B cell (primary cell): ENCODE results near the gene MTHFSD. TPM values are rescaled to one million over a fixed set of nuclear protein-coding genes. Genes with fewer than 3 reads are reported as not detected.

ENCODE experiments used
- ATAC-seq: fragments of 200-7000 bp; cut with Tn5 transposase; one replicate; pipeline ENCODE4 v1.10.0; 2021; ENCODE audit warnings: low read depth, mild to moderate bottlenecking, moderate number of reproducible peaks, moderate library complexity
- CTCF ChIA-PET: fragments of 350-600 bp; sonication (Branson Sonifier 250); formaldehyde crosslinking; loops from one replicate; lab custom pipeline; 2021; ENCODE audit warnings: antibody characterized with exemption, inconsistent platforms; lab: Charles Lee
- POLR2A ChIA-PET: fragments of 350-600 bp; sonication (Branson Sonifier 250); formaldehyde crosslinking; loops from one replicate; lab custom pipeline; 2021; ENCODE audit warnings: antibody characterized with exemption; lab: Charles Lee
- DNase-seq: peaks from one replicate; pipeline ENCODE4 v3.0.0; 2013
- H2AFZ ChIP-seq: 2 replicates; pipeline ENCODE4 v1.6.1; 2012; ENCODE audit warnings: mild to moderate bottlenecking, low read depth, low read length; ENCODE audit not compliant: insufficient read depth, poor library complexity, severe bottlenecking
- H3K27ac ChIP-seq, 2 donors: 1 replicate in 1 of 2; 2 replicates in 1 of 2; pipeline ENCODE4 v1.5.1; 2012 to 2013; ENCODE audit warnings: low read length in 2 of 2, mild to moderate bottlenecking in 2 of 2, moderate library complexity in 1 of 2
- H3K27me3 ChIP-seq, 4 experiments: fragments of 200-600 bp in 1 of 4; sonication (generic) in 1 of 4; replicated peaks in 1 of 4; 1 replicate in 2 of 4; 2 replicates in 2 of 4; pipeline versions ENCODE4 v1.6.1 to v1.7.0; 2013 to 2016; ENCODE audit warnings: low read length in 3 of 4, mild to moderate bottlenecking in 2 of 4, mixed read lengths in 1 of 4, moderate library complexity in 1 of 4; ENCODE audit not compliant: insufficient read depth in 4 of 4, control insufficient read depth in 3 of 4; ENCODE audit errors: control extremely low read depth in 1 of 4
- H3K36me3 ChIP-seq, 2 experiments: replicated peaks in 1 of 2; 1 replicate in 1 of 2; 2 replicates in 1 of 2; pipeline versions ENCODE4 v1.6.1 to v1.7.1; 2013; ENCODE audit warnings: low read length in 1 of 2; ENCODE audit not compliant: insufficient read depth in 2 of 2, control insufficient read depth in 1 of 2; ENCODE audit errors: control extremely low read depth in 1 of 2, extremely low read depth in 1 of 2
- H3K4me1 ChIP-seq, 2 donors: fragments of 200-600 bp in 1 of 2; sonication (generic) in 1 of 2; 1 replicate in 1 of 2; 2 replicates in 1 of 2; pipeline versions ENCODE4 v1.5.1 to v1.6.1; 2013 to 2017; ENCODE audit warnings: low read length in 2 of 2; ENCODE audit not compliant: control insufficient read depth in 2 of 2, insufficient read depth in 2 of 2
- H3K4me2 ChIP-seq: replicated peaks from 2 replicates; pipeline ENCODE3; 2012; ENCODE audit warnings: mild to moderate bottlenecking, low read depth, low read length; ENCODE audit not compliant: poor library complexity, severe bottlenecking
- H3K4me3 ChIP-seq, 5 experiments: fragments of 200-600 bp in 1 of 5; sonication (generic) in 1 of 5; 1 replicate in 3 of 5; 2 replicates in 2 of 5; pipeline versions ENCODE4 v1.5.1 to v1.7.0; 2011 to 2016; ENCODE audit warnings: low read length in 4 of 5, mild to moderate bottlenecking in 4 of 5, low read depth in 2 of 5, control low read depth in 1 of 5, moderate library complexity in 1 of 5; ENCODE audit not compliant: insufficient read depth in 1 of 5; ENCODE audit errors: control extremely low read depth in 1 of 5, extremely low read depth in 1 of 5
- H3K79me2 ChIP-seq: fragments of 200-600 bp; sonication (generic); one replicate; pipeline ENCODE4 v1.6.0; 2016; ENCODE audit warnings: low read length; ENCODE audit not compliant: control insufficient read depth, insufficient read depth
- H3K9ac ChIP-seq: fragments of 200-600 bp; sonication (generic); 2 replicates; pipeline ENCODE4 v1.6.1; 2017; ENCODE audit warnings: mild to moderate bottlenecking, low read length, moderate library complexity
- H3K9me3 ChIP-seq, 3 donors: one replicate each; pipeline versions ENCODE4 v1.6.1 to v1.7.1; 2013; ENCODE audit warnings: low read length in 2 of 3; ENCODE audit not compliant: control insufficient read depth in 2 of 3, insufficient read depth in 1 of 3; ENCODE audit errors: control extremely low read depth in 1 of 3
- H4K20me1 ChIP-seq: 2 replicates; pipeline ENCODE4 v1.6.0; 2012; ENCODE audit warnings: mild to moderate bottlenecking, low read length; ENCODE audit not compliant: insufficient read depth, control insufficient read depth, poor library complexity, severe bottlenecking
- H3K27ac Mint-ChIP-seq: one replicate; pipeline ENCODE4 v1.8.0; 2021; ENCODE audit warnings: mixed read lengths
- H3K27me3 Mint-ChIP-seq: one replicate; pipeline ENCODE4 v1.8.0; 2021; ENCODE audit warnings: mixed read lengths
- H3K4me1 Mint-ChIP-seq: one replicate; pipeline ENCODE4 v1.8.0; 2021; ENCODE audit warnings: mixed read lengths
- H3K4me3 Mint-ChIP-seq: one replicate; pipeline ENCODE4 v1.8.0; 2021; ENCODE audit warnings: mixed read lengths
- H3K9me3 Mint-ChIP-seq: one replicate; pipeline ENCODE4 v1.8.0; 2022; ENCODE audit warnings: mixed read lengths; ENCODE audit not compliant: insufficient read depth
- EZH2 ChIP-seq: IDR thresholded peaks from 2 replicates; pipeline ENCODE4 v1.6.1; 2012; ENCODE audit warnings: borderline replicate concordance, low read depth, mild to moderate bottlenecking, moderate library complexity, low read length; ENCODE audit not compliant: insufficient read depth, poor library complexity, severe bottlenecking
- WGBS: methylation state at CpG from one replicate; pipeline ENCODE4 v1.1.5; 2013; ENCODE audit warnings: missing lambda C conversion rate; ENCODE audit not compliant: insufficient coverage; 5-methylcytosine and 5-hydroxymethylcytosine counted together
- intact Hi-C: fragments of 100-400 bp; cut with micrococcal nuclease; formaldehyde crosslinking; loops from one replicate; pipeline ENCODE4 v1.10.0; 2022
- polyA plus RNA-seq: library from polyadenylated mRNA; depleted of rRNA; stranded (reverse); fragments of >200 nt; gene quantifications from 2 replicates; pipeline ENCODE4 v1.2.3, GENCODE V29; 2012
- total RNA-seq, 2 donors: library from RNA; stranded (reverse); fragments of 120-200 nt in 1 of 2; gene quantifications; 1 replicate in 1 of 2; 2 replicates in 1 of 2; pipeline versions ENCODE4 v1.2.3 to v1.2.4, GENCODE V29; 2013 to 2022
- TF ChIP-seq, protein P1 (sequence below): fragments of 200-600 bp; IDR thresholded peaks from one replicate; pipeline ENCODE4 v1.8.0; 2022; ENCODE audit warnings: antibody characterized with exemption, mild to moderate bottlenecking

MTHFSD gene
- total and polyA plus RNA-seq, 2 donors (not counting 1 experiment from before 2014, with no cell fraction given) = 21.5 to 42.0 TPM

DNA sequence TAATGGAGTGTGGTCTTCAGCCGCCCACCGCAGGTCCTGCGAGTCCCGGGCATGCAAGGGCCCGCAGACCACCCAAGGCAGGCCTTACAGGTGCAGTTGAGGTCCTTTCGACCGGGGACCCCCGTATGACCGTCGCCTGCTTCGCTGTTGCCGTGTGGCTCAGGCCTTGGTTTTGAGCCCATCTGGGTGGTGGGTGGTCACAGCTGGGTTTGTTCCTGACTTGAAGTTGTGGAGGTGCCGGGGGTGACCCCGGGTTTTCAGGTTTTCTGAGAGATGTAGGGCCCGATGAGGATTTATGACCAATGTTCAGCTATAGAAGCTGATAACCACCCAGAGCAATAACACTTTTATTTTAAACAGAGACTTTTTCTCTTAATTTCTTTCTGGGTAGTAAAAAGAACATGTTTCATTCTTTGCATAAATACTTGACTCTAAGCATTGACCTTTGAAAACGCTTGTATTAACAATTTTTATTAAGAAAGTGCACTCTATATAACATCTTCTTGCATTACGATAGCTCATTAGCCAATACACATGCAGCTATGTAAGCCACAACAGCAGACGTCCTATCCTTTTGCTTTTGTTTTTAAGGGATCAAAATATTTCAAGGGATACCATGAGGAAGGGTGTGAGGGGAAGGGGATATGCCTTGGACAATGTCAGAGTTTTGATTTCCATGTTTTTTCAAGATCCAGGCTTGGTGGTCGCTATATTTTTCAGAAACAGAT is 25.2 kb upstream of the MTHFSD start:
- H3K27me3 ChIP-seq = peaks cover 0 to 64% (median 25%) of the 10 kb centered on the region in 4 experiments
- H3K4me1 ChIP-seq = peaks cover 14% of the 10 kb centered on the region in 2 donors
- TF ChIP-seq EZH2 = no peak
- TF ChIP-seq, protein P1, sequence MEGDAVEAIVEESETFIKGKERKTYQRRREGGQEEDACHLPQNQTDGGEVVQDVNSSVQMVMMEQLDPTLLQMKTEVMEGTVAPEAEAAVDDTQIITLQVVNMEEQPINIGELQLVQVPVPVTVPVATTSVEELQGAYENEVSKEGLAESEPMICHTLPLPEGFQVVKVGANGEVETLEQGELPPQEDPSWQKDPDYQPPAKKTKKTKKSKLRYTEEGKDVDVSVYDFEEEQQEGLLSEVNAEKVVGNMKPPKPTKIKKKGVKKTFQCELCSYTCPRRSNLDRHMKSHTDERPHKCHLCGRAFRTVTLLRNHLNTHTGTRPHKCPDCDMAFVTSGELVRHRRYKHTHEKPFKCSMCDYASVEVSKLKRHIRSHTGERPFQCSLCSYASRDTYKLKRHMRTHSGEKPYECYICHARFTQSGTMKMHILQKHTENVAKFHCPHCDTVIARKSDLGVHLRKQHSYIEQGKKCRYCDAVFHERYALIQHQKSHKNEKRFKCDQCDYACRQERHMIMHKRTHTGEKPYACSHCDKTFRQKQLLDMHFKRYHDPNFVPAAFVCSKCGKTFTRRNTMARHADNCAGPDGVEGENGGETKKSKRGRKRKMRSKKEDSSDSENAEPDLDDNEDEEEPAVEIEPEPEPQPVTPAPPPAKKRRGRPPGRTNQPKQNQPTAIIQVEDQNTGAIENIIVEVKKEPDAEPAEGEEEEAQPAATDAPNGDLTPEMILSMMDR = no peak
- Mint-ChIP-seq H3K27ac (no peak overlapping the region), H3K9me3 (no peaks in the 10 kb centered on the region), H3K4me3 (no peak overlapping the region), H3K27me3 (peaks cover 65% of the 10 kb centered on the region), H3K4me1 (peaks cover 20% of the 10 kb centered on the region)
- H3K79me2 ChIP-seq = no peaks in the 10 kb centered on the region
- H3K27ac ChIP-seq = no peak overlapping the region
- DNase-seq = no peak
- POLR2A ChIA-PET = no interaction called here
- no peaks in the 10 kb centered on the region for H3K36me3 ChIP-seq
- 91% methylated on average over 12 of the region's 19 CpGs for WGBS
- H3K9me3 ChIP-seq = peaks cover 0 to 4% (median 0%) of the 10 kb centered on the region in 3 donors
- CTCF ChIA-PET = no interaction called here
- H3K4me3 ChIP-seq = no peak overlapping the region
- ATAC-seq = no peak
- no peak overlapping the region for H2AFZ ChIP-seq
- no peaks in the 10 kb centered on the region for H4K20me1 ChIP-seq
- H3K4me2 ChIP-seq = no peak overlapping the region
- intact Hi-C loops = no loop called here
- no peak overlapping the region for H3K9ac ChIP-seq

DNA sequence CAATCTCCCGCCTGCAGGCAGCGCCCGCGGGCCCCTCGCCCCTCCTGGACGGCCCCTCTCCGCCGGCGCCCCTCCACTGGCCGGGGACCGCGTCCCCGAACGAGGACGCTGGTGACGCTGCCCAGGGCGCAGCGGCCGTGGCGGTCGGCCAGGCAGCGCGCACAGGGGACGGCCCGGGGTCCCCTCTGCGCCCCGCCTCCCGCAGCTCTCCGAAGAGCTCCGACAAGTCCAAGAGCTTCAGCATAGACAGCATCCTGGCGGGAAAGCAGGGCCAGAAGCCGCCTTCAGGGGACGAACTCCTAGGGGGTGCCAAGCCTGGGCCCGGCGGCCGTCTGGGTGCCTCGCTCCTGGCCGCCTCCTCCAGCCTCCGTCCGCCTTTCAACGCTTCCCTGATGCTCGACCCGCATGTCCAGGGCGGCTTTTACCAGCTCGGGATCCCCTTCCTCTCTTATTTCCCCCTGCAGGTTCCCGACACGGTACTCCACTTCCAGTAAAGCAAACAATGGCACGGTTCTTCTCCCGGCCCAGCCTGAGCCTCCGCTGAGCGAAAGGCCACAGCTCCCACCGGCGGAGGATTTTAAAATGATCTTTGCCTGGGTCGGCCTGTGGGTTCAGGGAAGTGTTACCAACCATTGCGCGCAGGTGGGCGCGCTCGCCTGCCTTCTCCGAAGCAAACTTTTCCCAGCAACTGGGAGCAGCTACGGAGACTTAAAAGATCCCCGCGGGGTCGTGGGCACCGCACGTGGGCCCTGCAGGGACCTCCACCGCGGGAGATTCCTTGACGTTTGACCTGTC is 24.4 kb upstream of the MTHFSD start:
- Histone ChIP-seq H3K4me3 (no peak overlapping the region), H3K27ac (no peak overlapping the region), H3K4me2 (peak overlapping the region; percentile 22), H3K4me1 (peaks cover 14% of the 10 kb centered on the region in 2 donors), H3K79me2 (no peaks in the 10 kb centered on the region), H3K9ac (no peak overlapping the region), H3K27me3 (peaks cover 0 to 62% (median 29%) of the 10 kb centered on the region in 4 experiments), H3K9me3 (peaks cover 0 to 4% (median 0%) of the 10 kb centered on the region in 3 donors), H4K20me1 (no peaks in the 10 kb centered on the region), H2AFZ (no peak overlapping the region), H3K36me3 (no peaks in the 10 kb centered on the region)
- peaks cover 70% of the 10 kb centered on the region for H3K27me3 Mint-ChIP-seq
- 13% methylated on average over 69 of the region's 69 CpGs for WGBS
- H3K27ac Mint-ChIP-seq = no peak overlapping the region
- ATAC-seq = no peak
- CTCF ChIA-PET = no interaction called here
- POLR2A ChIA-PET = no interaction called here
- H3K4me1 Mint-ChIP-seq = peaks cover 20% of the 10 kb centered on the region
- no peak overlapping the region for H3K4me3 Mint-ChIP-seq
- intact Hi-C loops = no loop called here
- H3K9me3 Mint-ChIP-seq = no peaks in the 10 kb centered on the region
- no peak for TF ChIP-seq EZH2
- TF ChIP-seq, protein P1 = no peak
- DNase-seq = no peak
